ENCODE results near the gene JAKMIP1. TPM values are rescaled to one million over a fixed set of nuclear protein-coding genes. Genes with fewer than 3 reads are reported as not detected.
"Not testable (repeated sequence)": the region's sequence is repeated elsewhere in the genome, so short reads cannot be mapped to it uniquely, and the experiment has no call there.

The JAKMIP1 gene
- total RNA-seq, 4 donors from 2014 or later = not detected

DNA sequence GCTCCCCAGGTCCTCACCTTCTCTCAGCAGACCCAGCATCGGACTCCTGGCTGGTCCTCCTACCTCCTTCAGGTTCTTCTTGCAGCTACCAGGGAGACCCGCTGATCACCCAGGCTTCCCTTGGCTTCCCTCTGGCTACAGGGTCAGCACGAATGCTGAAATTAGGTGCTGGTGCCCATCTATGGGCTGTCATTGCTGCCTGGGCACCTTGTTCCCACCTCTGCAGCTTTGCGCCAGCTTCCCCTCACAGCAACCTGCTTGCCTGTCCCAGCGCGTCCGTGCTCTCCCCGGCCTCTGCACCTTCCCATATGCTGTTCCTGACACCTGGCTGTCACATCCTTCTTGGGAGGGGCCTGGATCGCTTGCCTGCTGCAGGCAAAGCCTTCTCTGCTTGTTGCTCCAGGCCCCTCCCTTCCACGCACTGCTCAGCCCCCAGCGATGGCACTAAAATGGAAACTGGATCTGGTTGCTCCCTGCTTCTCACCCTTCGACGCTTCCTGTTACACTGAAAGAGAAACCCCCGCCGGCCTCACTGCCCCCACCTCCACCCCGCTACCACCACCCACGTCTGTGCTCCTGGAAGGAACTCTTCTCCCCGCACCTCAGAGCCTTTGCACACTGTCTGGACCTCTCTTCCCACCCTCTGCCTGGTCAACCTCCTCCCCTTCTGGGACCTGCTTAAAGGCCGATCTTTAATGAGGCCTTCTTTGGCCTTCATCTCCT is 204.3 kb downstream of the JAKMIP1 start:
- no peak overlapping the region for H3K4me3 ChIP-seq (ENCODE audit: low read depth, poor library complexity, severe bottlenecking)
- intact Hi-C loops (cut with DNase I; ENCODE audit: low total_unique reads) = loop anchor here (10.0 kb wide), 1 partner anchor 89 kb away; no protein-coding TSS in a partner anchor
- peak in 1 of 2 donors; percentile 65 for DNase-seq (ENCODE audit: low spot score in 2 of 2)
- 43 to 52% methylated on average over 19 of the region's 19 CpGs for WGBS, 2 donors
- no peak for TF ChIP-seq CTCF (IDR thresholded peaks at IDR 0.05)
- TF ChIP-seq POLR2A (IDR thresholded peaks at IDR 0.05) = no peak

DNA sequence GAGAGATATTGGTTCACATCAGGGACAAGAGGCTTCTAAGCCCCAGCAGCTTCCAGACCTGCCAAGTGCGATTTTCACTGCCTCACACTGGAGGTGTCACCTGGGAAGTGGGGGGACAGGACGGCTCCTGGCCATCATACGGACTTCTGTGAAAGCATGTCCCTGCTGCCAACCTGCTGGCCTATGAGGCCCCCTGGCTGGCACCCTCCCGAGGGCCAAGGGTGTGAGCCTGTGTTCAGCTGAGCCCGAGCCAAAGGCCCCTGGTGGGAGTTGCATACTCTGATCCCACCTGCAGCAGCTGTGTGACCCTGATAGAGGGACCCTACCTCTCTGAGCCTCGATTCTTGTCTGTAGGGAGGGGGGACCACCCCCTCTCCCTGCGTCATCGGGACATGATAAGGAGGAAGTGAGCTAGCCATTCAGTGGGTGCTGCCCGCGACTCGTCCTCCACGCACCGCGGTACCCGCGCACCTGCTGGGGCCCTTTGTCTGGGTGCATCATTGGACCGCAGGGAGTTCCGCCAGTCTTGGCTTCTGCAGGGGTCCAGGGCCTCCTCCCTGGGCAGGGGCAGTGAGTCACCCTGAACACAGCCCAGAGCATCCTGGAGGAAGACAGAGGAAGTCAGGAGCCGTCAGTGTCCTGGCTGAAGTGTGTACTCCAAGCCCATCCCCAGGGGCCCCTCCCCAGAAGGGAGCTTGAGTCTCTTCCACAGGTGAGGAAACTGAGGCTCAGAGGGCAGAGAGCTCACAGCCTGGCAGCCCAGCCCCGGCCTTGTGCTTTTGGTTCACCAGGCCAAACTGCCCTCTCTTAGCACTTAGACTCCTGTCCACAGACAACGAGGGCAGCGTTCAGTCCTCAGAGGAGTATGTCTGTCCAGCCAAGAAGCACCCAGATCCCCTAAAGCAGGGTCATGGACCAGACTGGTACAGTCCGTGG is 206.2 kb downstream of the JAKMIP1 start:
- intact Hi-C loops (cut with DNase I; ENCODE audit: low total_unique reads) = loop anchor here (10.0 kb wide), 1 partner anchor 91 kb away; no protein-coding TSS in a partner anchor
- no peak overlapping the region for H3K4me3 ChIP-seq (ENCODE audit: low read depth, poor library complexity, severe bottlenecking)
- WGBS, 2 donors = 80 to 82% methylated on average over 13 to 23 of the region's 23 CpGs
- TF ChIP-seq POLR2A (IDR thresholded peaks at IDR 0.05) (no peak), CTCF (IDR thresholded peaks at IDR 0.05) (no peak)
- DNase-seq (ENCODE audit: low spot score in 2 of 2) = peak in 1 of 2 donors; percentile 76

- 69 to 80% methylated on average over 7 to 9 of the region's 9 CpGs for WGBS, 2 donors
- intact Hi-C loops (cut with DNase I; ENCODE audit: low total_unique reads) = loop anchor here (10.0 kb wide), 1 partner anchor 91 kb away; no protein-coding TSS in a partner anchor
- peak in 1 of 2 donors; percentile 58 for DNase-seq (ENCODE audit: low spot score in 2 of 2)
Observed at GRCh38 chr4:5993346-5993745, 207.0 kb downstream of the JAKMIP1 start.

DNA sequence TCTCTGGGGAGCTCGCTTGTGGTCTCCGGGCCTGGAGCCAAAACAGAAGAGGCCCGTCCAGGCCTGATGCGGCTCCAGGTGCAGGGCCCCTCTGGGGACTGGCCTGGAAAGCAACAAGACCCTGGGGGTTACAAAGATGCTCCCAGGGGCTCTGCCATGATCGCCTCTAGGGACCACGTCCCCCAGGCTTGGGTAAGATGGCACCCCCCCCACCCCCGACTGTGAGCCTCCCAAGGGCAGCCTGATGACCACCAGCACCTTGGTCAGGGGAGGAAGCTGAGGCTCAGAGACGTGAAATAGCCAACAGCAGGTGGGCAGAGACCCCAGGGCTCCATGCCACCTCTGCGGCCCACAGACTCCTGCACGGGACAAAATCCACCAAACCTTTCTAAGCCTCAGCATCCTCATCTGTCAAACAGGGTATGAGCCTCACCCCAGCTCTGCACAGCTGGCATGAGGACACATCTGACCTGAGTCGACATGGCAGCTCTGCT is 207.5 kb downstream of the JAKMIP1 start:
- no peak for TF ChIP-seq CTCF (IDR thresholded peaks at IDR 0.05)
- no peak for TF ChIP-seq POLR2A (IDR thresholded peaks at IDR 0.05)
- 65 to 71% methylated on average over 7 to 11 of the region's 11 CpGs for WGBS, 2 donors
- intact Hi-C loops (cut with DNase I; ENCODE audit: low total_unique reads) = loop anchor here (10.0 kb wide), 1 partner anchor 92 kb away; no protein-coding TSS in a partner anchor
- DNase-seq (ENCODE audit: low spot score in 2 of 2) = peak in 1 of 2 donors; percentile 63
- no peak overlapping the region for H3K4me3 ChIP-seq (ENCODE audit: low read depth, poor library complexity, severe bottlenecking)

More at GRCh38 chr4:5993346-5993745, 207.0 kb downstream of the JAKMIP1 start:
- H3K4me3 ChIP-seq (ENCODE audit: low read depth, poor library complexity, severe bottlenecking) = not testable (repeated sequence)

DNA sequence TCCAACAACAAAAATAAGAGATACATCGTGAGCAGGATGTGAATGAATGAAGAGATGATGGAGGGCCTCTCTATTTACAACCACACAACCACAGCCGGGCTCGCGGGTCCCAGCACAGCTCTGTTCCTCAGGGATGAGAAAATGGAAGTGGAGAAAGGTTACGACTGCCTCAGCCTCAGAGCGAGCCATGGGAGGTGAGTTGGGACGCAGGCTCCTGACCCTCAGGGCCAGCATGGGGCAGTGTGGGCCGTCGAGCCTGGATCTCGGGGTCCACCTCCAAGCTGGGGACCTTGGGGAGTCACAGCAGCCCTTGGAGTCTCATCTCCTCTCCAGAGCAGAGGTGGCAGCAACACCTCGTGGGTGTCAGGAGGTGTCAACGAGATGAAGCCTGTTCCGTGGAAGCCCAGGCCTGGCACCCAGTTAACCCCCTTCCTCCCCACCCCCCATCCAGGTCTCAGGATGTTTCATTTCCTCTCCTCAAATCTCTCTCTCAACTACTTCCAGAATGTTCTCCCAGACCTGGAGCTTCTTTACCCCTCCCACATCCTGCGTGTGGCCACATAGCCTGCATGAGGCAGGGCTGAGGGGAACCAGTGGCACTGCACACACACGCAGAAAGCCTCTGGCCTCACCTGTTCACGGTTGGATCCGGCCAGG is 208.1 kb downstream of the JAKMIP1 start:
- TF ChIP-seq CTCF (IDR thresholded peaks at IDR 0.05) (no peak), POLR2A (IDR thresholded peaks at IDR 0.05) (no peak)
- intact Hi-C loops (cut with DNase I; ENCODE audit: low total_unique reads) = loop anchor here (10.0 kb wide), 1 partner anchor 93 kb away; no protein-coding TSS in a partner anchor

More for the DNA sequence above, 208.1 kb downstream of the JAKMIP1 start:
- no peak overlapping the region for H3K4me3 ChIP-seq (ENCODE audit: low read depth, poor library complexity, severe bottlenecking)
- 69 to 70% methylated on average over 17 of the region's 17 CpGs for WGBS, 2 donors
- DNase-seq (ENCODE audit: low spot score in 2 of 2) = peak in 1 of 2 donors; percentile 57

Measured in lower leg skin (tissue), 4 donors.